Fibroblast of skin of abdomen (primary cell): Measurements from ENCODE around the gene ADAM33. TPM values are rescaled to one million over a fixed set of nuclear protein-coding genes. Genes with fewer than 3 reads are reported as not detected.

Experiments used
- DNase-seq: peaks from one replicate; pipeline ENCODE4 v3.0.0-alpha.2; 2013
- polyA plus RNA-seq, 2 experiments: library from polyadenylated mRNA; unstranded; fragments of 120-200 nt; gene quantifications; one replicate each; pipeline ENCODE4 v1.2.1, GENCODE V29; 2013; ENCODE audit not compliant: insufficient read length in 2 of 2

Gene ADAM33
- 25.0 TPM for polyA plus RNA-seq (2013, experiment 1 of 2; ENCODE audit: insufficient read length)
- polyA plus RNA-seq (2013, experiment 2 of 2; ENCODE audit: insufficient read length): 27.4 TPM

- DNase-seq: no peak
These were observed at the start of gene ADAM33 for GRCh38 chr20:3681931-3682781. ADAM33 (minus strand) TSS chr20:3682010; CDS start chr20:3682004, 6 bp downstream.

- DNase-seq: no peak
These were observed 49.2 kb upstream of the ADAM33 start for GRCh38 chr20:3730803-3731672.

GRCh38 chr20:3729811-3730540 lies 48.2 kb upstream of the ADAM33 start:
- no peak for DNase-seq

- DNase-seq: no peak
These were observed 47.6 kb upstream of the ADAM33 start for GRCh38 chr20:3729378-3729777.

GRCh38 chr20:3728876-3729275 lies 47.1 kb upstream of the ADAM33 start:
- no peak for DNase-seq

GRCh38 chr20:3728354-3728753 lies 46.5 kb upstream of the ADAM33 start:
- no peak for DNase-seq

GRCh38 chr20:3727401-3728021 lies 45.7 kb upstream of the ADAM33 start:
- peak; percentile 65 for DNase-seq

GRCh38 chr20:3724356-3724755 lies 42.5 kb upstream of the ADAM33 start:
- DNase-seq: no peak

- DNase-seq: no peak
These were observed 41.5 kb upstream of the ADAM33 start for GRCh38 chr20:3723284-3723683.

GRCh38 chr20:3721912-3722311 lies 40.1 kb upstream of the ADAM33 start:
- no peak for DNase-seq

- DNase-seq: no peak
These were observed 38.8 kb upstream of the ADAM33 start for GRCh38 chr20:3720626-3721025.

GRCh38 chr20:3720068-3720467 lies 38.3 kb upstream of the ADAM33 start:
- no peak for DNase-seq

GRCh38 chr20:3719046-3719445 lies 37.2 kb upstream of the ADAM33 start:
- no peak for DNase-seq

- peak; percentile 51 for DNase-seq
These were observed 34.5 kb upstream of the ADAM33 start for GRCh38 chr20:3716195-3716834.

GRCh38 chr20:3714092-3714491 lies 32.3 kb upstream of the ADAM33 start:
- DNase-seq: no peak

GRCh38 chr20:3712279-3712873 lies 30.6 kb upstream of the ADAM33 start, which contains the start of gene SIGLEC1:
SIGLEC1 (minus strand) TSS chr20:3712600; CDS start chr20:3707128, 5,472 bp downstream.
- DNase-seq: no peak

- no peak for DNase-seq
These were observed 29.7 kb upstream of the ADAM33 start for GRCh38 chr20:3711484-3711941.

- peak; percentile 47 for DNase-seq
These were observed 29.1 kb upstream of the ADAM33 start for GRCh38 chr20:3710703-3711483.

GRCh38 chr20:3710011-3710466 lies 28.2 kb upstream of the ADAM33 start:
- DNase-seq: no peak

- DNase-seq: no peak
These were observed 25.7 kb upstream of the ADAM33 start for GRCh38 chr20:3707508-3707899.
